Measurements from ENCODE around the gene NCL. TPM values are rescaled to one million over a fixed set of nuclear protein-coding genes. Genes with fewer than 3 reads are reported as not detected.
"Not testable (repeated sequence)": the region's sequence is repeated elsewhere in the genome, so short reads cannot be mapped to it uniquely, and the experiment has no call there.

NCL gene
- total and polyA plus RNA-seq, 7 donors = 82.1 to 273 (median 123) TPM

GRCh38 chr2:231433990-231434389, 30.3 kb downstream of the NCL start:
- H3K36me3 ChIP-seq = no peaks in the 10 kb centered on the region
- H3K4me1 ChIP-seq = no peaks in the 10 kb centered on the region
- DNase-seq = peak; percentile 9
- no peak overlapping the region for H3K27ac ChIP-seq
- 87 to 92% methylated on average over 8 of the region's 8 CpGs for WGBS, 2 donors
- TF ChIP-seq POLR2AphosphoS5 (IDR thresholded peaks at IDR 0.05) (no peak), POLR2A (IDR thresholded peaks at IDR 0.05) (no peak), CTCF (IDR thresholded peaks at IDR 0.05) (no peak), EP300 (IDR thresholded peaks at IDR 0.05) (no peak)
- H3K4me3 ChIP-seq = no peak overlapping the region
- intact Hi-C loops (cut with DNase I) = no loop called here
- H3K9me3 ChIP-seq = peaks cover 0 to 4% (median 0%) of the 10 kb centered on the region in 4 donors
- no peaks in the 10 kb centered on the region for H3K27me3 ChIP-seq

GRCh38 chr2:231431606-231432005, 32.7 kb downstream of the NCL start:
- Histone ChIP-seq H3K27ac (no peak overlapping the region), H3K36me3 (no peaks in the 10 kb centered on the region), H3K27me3 (no peaks in the 10 kb centered on the region), H3K4me3 (no peak overlapping the region), H3K4me1 (no peaks in the 10 kb centered on the region), H3K9me3 (peaks cover 0 to 4% (median 0%) of the 10 kb centered on the region in 4 donors)
- intact Hi-C loops (cut with DNase I) = no loop called here
- DNase-seq = no peak
- TF ChIP-seq CTCF (IDR thresholded peaks at IDR 0.05) (no peak), POLR2AphosphoS5 (IDR thresholded peaks at IDR 0.05) (no peak), EP300 (IDR thresholded peaks at IDR 0.05) (no peak), POLR2A (IDR thresholded peaks at IDR 0.05) (no peak)
- WGBS, 2 donors = 93 to 97% methylated on average over 4 of the region's 4 CpGs

- H3K4me3 ChIP-seq; H3K27ac ChIP-seq; H3K4me1 ChIP-seq; H3K9me3 ChIP-seq; H3K27me3 ChIP-seq; DNase-seq; intact Hi-C loops (cut with DNase I); H3K36me3 ChIP-seq: not testable (repeated sequence)
- WGBS, 2 donors = 84 to 89% methylated on average over 4 of the region's 4 CpGs
Measured at GRCh38 chr2:231430437-231430836, 33.8 kb downstream of the NCL start.

- no peak for DNase-seq
- Histone ChIP-seq H3K27me3 (no peaks in the 10 kb centered on the region), H3K4me1 (no peaks in the 10 kb centered on the region), H3K27ac (no peak overlapping the region), H3K4me3 (no peak overlapping the region), H3K36me3 (no peaks in the 10 kb centered on the region), H3K9me3 (peaks cover 0 to 4% (median 0%) of the 10 kb centered on the region in 4 donors)
- intact Hi-C loops (cut with DNase I) = no loop called here
- 91 to 94% methylated on average over 3 of the region's 3 CpGs for WGBS, 2 donors
- no peak for TF ChIP-seq POLR2A (IDR thresholded peaks at IDR 0.05)
- no peak for TF ChIP-seq EP300 (IDR thresholded peaks at IDR 0.05)
- TF ChIP-seq CTCF (IDR thresholded peaks at IDR 0.05) = no peak
- TF ChIP-seq POLR2AphosphoS5 (IDR thresholded peaks at IDR 0.05) = no peak
Measured at GRCh38 chr2:231429901-231430300, 34.4 kb downstream of the NCL start.

GRCh38 chr2:231429152-231429551, 35.1 kb downstream of the NCL start:
- TF ChIP-seq POLR2AphosphoS5 (IDR thresholded peaks at IDR 0.05) (no peak), EP300 (IDR thresholded peaks at IDR 0.05) (no peak), POLR2A (IDR thresholded peaks at IDR 0.05) (no peak), CTCF (IDR thresholded peaks at IDR 0.05) (no peak)
- intact Hi-C loops (cut with DNase I) = no loop called here
- 87 to 94% methylated on average over 6 of the region's 6 CpGs for WGBS, 2 donors

More at GRCh38 chr2:231429152-231429551, 35.1 kb downstream of the NCL start:
- no peaks in the 10 kb centered on the region for H3K36me3 ChIP-seq
- no peak overlapping the region for H3K4me3 ChIP-seq
- H3K4me1 ChIP-seq = no peaks in the 10 kb centered on the region
- H3K27ac ChIP-seq = no peak overlapping the region
- H3K9me3 ChIP-seq = peaks cover 0 to 4% (median 0%) of the 10 kb centered on the region in 4 donors
- DNase-seq = no peak
- H3K27me3 ChIP-seq = no peaks in the 10 kb centered on the region
